Measurements from ENCODE around the gene PLEKHH3. TPM values are rescaled to one million over a fixed set of nuclear protein-coding genes. Genes with fewer than 3 reads are reported as not detected.

Gene PLEKHH3
- total RNA-seq, 1 experiment from 2014 or later, result 21.4 TPM

DNA sequence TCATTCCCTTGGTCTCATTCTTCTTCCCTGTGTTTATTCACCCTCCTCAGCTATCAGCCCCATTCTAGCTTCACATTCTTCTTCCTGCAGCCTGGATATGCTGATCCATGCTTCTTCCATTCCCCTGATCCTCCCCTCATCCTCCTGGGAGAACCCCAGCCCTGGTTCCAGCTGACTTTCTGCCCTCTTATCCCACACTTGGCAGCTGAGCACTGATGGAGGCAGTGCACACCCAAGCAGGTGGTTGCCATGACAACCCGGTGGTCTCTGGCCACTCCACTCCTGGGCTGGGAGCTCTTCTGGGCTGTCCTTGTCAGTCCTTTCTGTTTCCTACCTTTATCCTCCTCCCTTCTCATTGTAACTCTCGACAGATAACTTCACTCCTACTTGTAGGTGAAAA lies 34.5 kb downstream of the PLEKHH3 start:
- Histone ChIP-seq H3K27me3 (ENCODE audit: insufficient read depth, low read length) (no peaks in the 10 kb centered on the region), H4K20me1 (ENCODE audit: control insufficient read depth, insufficient read depth, insufficient read length) (no peaks in the 10 kb centered on the region), H3K56ac (ENCODE audit: insufficient read length, low read depth, low read length) (no peak overlapping the region), H3K9me3 (ENCODE audit: control insufficient read depth, low read depth, low read length) (no peaks in the 10 kb centered on the region), H2AFZ (ENCODE audit: low read length) (no peak overlapping the region), H3K23me2 (ENCODE audit: insufficient read length, low read depth, low read length, poor library complexity, severe bottlenecking) (no peaks in the 10 kb centered on the region), H3K27ac (ENCODE audit: insufficient read length, low read depth, low read length) (no peak overlapping the region), H3K4me1 (ENCODE audit: insufficient read depth, low read length) (no peaks in the 10 kb centered on the region), H4K8ac (replicated peaks; ENCODE audit: insufficient read length, low read depth, low read length) (no peak overlapping the region), H4K91ac (ENCODE audit: insufficient read length, low read depth, low read length) (no peak overlapping the region), H3K4ac (ENCODE audit: low read depth, low read length) (no peak overlapping the region), H3K18ac (ENCODE audit: insufficient read length, low read depth, low read length) (no peak overlapping the region), H3K23ac (ENCODE audit: insufficient read length, low read depth, low read length) (no peak overlapping the region), H2BK5ac (ENCODE audit: insufficient read length, low read length) (no peak overlapping the region), H3K14ac (ENCODE audit: insufficient read depth, low read length) (no peak overlapping the region), H2AK5ac (ENCODE audit: insufficient read length, low read length) (no peak overlapping the region), H4K5ac (ENCODE audit: insufficient read length, low read depth, low read length) (no peak overlapping the region), H3T11ph (ENCODE audit: low read length) (no peak overlapping the region), H2BK120ac (ENCODE audit: low read depth, low read length, poor library complexity, severe bottlenecking) (no peak overlapping the region), H2BK20ac (ENCODE audit: low read depth, low read length, poor library complexity, severe bottlenecking) (no peak overlapping the region), H3K9ac (ENCODE audit: extremely low read depth, insufficient read length, low read length) (no peak overlapping the region), H2BK15ac (ENCODE audit: low read depth, low read length) (no peak overlapping the region), H3K4me2 (ENCODE audit: insufficient read depth, insufficient read length, low read length) (no peak overlapping the region), H3K79me2 (ENCODE audit: insufficient read depth, low read length) (no peaks in the 10 kb centered on the region), H3K79me1 (ENCODE audit: insufficient read depth, low read depth, low read length, poor library complexity, severe bottlenecking) (no peaks in the 10 kb centered on the region), H2BK12ac (ENCODE audit: insufficient read length, low read depth, low read length) (no peak overlapping the region)
- TF ChIP-seq, protein P1, sequence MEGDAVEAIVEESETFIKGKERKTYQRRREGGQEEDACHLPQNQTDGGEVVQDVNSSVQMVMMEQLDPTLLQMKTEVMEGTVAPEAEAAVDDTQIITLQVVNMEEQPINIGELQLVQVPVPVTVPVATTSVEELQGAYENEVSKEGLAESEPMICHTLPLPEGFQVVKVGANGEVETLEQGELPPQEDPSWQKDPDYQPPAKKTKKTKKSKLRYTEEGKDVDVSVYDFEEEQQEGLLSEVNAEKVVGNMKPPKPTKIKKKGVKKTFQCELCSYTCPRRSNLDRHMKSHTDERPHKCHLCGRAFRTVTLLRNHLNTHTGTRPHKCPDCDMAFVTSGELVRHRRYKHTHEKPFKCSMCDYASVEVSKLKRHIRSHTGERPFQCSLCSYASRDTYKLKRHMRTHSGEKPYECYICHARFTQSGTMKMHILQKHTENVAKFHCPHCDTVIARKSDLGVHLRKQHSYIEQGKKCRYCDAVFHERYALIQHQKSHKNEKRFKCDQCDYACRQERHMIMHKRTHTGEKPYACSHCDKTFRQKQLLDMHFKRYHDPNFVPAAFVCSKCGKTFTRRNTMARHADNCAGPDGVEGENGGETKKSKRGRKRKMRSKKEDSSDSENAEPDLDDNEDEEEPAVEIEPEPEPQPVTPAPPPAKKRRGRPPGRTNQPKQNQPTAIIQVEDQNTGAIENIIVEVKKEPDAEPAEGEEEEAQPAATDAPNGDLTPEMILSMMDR (conservative IDR thresholded peaks at IDR 0.05), result no peak
- WGBS (ENCODE audit: extremely low coverage, insufficient read length, low lambda C conversion rate), result no CpG with 5 or more reads among the region's 2 CpGs
- H3K36me3 Mint-ChIP-seq (ENCODE audit: insufficient read depth in 1 of 3, low read depth in 3 of 3), result no peaks in the 10 kb centered on the region
- DNase-seq, result peak; percentile 68
- peaks cover 1% of the 10 kb centered on the region; the same call in 1 of the 2 replicates for H3K27me3 Mint-ChIP-seq (ENCODE audit: low read depth)
- peaks cover 8 to 9% of the 10 kb centered on the region in 2 experiments for H3K4me1 Mint-ChIP-seq
- H3K4me3 Mint-ChIP-seq, result no peak overlapping the region; a peak in 1 of 5 replicates
- H3K27ac Mint-ChIP-seq, result peak overlapping the region in 2 of 3 experiments; percentile 76; a peak in 3 of 7 replicates
- H3K9me3 Mint-ChIP-seq, result no peaks in the 10 kb centered on the region
